8988T (cell line): ENCODE data around the gene CD6.
A peak's percentile ranks its signal among the peaks of the same experiment; 100 is the strongest.

Experiments used
- DNase-seq: peaks from one replicate; pipeline ENCODE4 v3.0.0; 2011

CD6 gene

DNA sequence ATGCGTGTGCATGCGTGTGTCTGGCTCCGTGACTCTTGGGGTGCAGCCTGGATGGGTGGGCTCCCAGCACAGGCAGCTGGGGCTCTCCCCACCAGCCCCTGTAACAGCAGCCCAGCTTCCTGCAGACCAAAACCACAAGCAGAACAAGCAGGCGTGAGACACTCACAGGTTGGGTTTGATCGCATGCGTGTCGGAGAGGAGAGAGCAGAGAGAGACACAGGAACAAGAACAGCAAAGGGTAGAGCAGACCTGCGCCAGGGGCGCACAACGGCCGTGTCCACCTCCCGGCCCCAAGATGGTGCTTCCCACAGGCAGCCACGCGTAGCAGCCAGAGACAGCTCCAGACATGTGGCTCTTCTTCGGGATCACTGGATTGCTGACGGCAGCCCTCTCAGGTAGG, at the start of gene CD6:
Gene CD6 (plus strand): TSS at position 161 of the 400 bp plus-strand sequence. CDS start 186 bp downstream, at position 347.
- no peak for DNase-seq

GRCh38 chr11:60921777-60922335, 49.6 kb upstream of the CD6 start:
- no peak for DNase-seq

- DNase-seq: no peak
Measured at GRCh38 chr11:60922906-60923305, 48.6 kb upstream of the CD6 start.

DNA sequence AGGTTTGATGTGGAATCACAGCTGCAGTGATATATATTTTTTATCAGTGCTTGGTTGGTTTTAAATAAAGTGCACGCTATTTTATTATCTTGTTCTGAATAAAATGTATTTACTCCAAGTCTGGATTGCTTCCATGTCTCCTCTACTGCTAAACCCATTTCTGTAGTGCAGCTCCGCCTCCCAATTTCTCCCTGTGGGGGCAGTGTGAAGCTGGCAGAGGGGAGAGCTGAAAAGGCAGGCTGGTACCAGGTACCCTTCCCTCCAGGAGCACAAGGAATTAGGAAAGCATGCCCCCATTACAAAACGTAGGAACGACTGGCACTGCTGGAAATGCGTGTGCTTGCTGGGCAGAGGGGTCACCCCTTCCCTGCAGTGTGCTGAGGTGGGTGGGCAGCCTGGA, 48.2 kb upstream of the CD6 start:
- DNase-seq: peak; percentile 85

- no peak for DNase-seq
Measured at GRCh38 chr11:60923800-60924109, 47.7 kb upstream of the CD6 start.

DNA sequence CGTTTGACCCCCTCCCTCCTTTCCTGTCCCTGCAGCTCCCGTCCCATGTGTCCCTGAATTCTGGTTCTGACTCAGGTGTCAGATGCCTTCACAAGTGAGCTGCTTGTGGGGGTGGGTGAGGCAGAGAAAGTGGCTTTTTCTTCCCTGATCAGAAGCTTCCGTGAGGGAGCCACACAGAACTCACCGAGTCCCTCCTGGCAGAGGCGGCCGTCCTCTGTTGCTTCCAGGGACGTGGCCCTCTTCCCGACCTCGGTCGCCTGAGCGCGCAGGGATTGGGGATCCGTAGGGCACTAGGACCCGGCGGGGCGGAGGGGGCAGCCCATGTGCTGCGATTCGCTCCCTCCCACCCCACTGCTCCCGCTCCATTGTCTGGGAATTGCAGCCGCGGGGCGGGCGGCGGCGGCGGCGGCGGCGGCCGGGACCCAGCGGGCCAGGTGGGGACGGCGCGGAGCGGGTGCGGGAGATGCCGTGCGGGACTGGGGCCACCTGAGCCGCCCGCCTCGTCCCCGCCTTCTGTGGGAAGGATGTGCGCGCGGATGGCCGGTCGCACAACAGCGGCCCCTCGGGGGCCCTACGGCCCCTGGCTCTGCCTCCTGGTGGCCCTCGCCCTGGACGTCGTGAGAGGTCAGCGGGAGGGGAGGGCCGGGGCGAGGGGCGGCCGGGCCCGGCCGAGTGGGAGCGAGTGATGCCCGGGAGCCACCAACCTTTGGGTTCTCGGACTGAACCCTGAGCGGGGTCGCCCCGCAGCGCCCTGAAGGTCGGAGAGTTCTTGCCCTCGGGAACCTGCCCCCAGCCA, 47.2 kb upstream of the CD6 start, which contains the start of gene TMEM132A:
Gene TMEM132A (plus strand): TSS at position 351 of the 796 bp plus-strand sequence. CDS start 174 bp downstream, at position 525.
- DNase-seq: peak; percentile 100

DNA sequence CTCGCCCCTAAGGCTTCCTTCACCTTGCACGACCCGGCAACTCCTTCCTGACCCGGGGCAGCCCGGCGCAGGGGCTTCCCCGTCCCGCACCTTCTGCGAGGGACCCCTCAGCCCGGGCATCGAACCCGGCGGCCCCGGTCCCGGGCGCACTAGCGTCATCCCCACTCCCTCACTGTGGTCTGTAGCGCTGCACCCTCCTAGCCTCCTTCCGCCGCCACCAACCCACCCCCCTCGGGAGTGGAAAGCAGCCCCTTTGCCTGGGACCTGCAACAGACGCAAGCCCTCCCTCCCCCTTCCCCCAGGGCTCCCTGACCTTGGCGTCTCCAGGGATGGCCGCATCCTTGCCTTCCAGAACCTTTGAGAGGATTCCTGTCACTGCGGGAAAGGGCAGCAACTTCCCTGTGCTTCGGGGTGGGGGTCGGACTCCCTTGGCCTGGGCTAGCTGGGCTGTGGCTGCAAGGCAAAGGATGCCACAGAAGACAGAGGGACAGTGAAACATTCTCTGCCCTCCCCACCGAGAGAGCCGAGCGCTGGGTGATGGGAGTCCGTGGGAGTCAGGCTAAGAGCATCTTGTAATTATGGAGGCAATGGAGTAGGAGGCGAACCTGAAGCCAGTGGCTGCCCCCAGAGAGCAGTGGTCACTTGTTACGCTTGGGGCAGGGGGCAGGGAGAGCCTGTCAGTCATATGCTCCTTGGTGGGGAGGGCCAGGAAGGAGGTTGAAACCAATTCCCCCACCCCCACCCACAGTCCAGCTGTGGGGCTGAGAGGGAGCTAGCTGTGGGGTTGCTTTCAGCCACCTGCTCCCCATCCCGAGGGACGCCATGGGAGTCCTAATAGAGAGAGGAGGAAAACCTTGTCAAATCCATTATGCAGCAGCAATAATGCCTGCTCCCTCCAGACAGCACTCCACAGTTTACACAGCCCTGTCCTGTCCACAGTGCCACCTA, 46.3 kb upstream of the CD6 start:
- DNase-seq: peak; percentile 74

- peak; percentile 88 for DNase-seq
Measured at GRCh38 chr11:60925868-60926267, 45.6 kb upstream of the CD6 start.

DNA sequence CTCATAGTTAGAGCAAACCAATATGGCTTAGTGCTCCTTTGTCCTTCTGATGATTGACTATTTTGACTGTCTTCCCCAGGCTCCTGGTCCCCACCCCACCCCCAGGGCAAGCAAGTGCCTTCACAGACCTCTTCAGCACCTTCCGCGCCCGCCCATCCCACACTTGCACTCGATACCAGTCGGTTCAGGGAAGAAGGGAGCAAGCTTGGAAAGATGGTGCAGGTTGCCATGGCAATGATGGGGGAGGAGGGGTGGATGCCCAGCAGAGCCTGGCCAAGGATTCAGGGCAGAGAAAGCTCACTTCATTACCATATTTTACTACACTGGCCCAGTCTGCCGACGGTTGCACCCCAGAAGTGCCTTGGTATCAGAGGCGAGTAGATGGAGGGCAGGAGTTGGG, 45.0 kb upstream of the CD6 start:
- no peak for DNase-seq

DNA sequence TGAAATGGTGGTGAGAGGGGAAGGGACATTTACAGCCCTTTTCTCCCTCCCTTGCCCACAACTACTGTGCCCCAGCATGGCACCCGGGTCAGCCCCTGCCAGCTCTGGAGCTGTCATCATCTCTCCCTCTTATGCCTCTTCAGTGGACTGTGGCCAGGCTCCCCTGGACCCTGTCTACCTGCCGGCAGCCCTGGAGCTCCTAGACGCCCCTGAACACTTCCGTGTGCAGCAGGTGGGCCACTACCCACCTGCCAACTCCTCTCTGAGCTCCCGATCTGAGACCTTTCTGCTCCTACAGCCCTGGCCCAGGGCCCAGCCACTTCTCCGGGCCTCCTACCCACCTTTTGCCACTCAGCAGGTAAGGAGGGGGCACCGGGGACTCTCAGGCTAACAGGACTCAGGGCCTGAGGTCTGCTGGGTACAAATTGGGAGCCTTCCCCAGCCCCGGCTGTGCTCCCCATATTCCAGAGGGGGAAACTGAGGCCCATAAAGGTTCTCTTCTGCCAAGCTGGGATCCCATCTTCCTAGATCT, 44.4 kb upstream of the CD6 start:
- no peak for DNase-seq

DNA sequence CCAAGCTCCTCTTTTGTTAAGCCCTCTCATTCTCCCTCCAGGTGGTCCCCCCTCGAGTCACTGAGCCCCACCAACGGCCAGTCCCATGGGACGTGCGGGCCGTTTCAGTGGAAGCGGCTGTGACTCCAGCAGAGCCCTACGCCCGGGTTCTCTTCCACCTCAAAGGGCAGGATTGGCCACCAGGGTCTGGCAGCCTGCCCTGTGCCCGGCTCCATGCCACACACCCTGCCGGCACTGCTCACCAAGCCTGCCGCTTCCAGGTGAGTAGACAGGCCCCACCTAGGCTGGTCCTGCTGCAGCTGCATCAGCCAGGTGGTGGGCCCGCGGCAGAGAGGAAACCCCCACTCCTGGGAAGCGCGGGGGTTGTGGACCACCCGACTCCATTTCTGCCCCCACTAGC, 43.9 kb upstream of the CD6 start:
- DNase-seq: no peak

- DNase-seq: no peak
Measured at GRCh38 chr11:60928563-60929001, 42.9 kb upstream of the CD6 start.

- DNase-seq: no peak
Measured at GRCh38 chr11:60929764-60930163, 41.7 kb upstream of the CD6 start.

DNA sequence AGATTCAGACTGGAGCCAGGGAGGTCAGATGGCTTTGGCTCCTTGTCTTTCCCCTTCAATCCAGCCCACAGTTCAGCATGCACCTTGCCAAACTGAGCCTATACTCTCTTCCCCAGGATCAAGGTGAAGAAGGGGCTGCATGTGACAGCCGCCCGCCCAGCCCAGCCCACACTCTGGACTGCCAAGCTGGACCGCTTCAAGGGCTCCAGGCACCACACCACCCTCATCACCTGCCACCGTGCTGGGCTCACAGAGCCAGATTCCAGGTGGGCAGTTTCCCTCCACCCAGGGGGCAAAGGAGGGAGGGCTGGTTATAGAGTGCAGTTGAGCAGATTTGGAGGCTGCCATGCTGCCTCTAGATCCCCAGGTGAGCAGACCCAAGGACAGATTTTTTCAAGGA, 41.1 kb upstream of the CD6 start:
- DNase-seq: no peak

DNA sequence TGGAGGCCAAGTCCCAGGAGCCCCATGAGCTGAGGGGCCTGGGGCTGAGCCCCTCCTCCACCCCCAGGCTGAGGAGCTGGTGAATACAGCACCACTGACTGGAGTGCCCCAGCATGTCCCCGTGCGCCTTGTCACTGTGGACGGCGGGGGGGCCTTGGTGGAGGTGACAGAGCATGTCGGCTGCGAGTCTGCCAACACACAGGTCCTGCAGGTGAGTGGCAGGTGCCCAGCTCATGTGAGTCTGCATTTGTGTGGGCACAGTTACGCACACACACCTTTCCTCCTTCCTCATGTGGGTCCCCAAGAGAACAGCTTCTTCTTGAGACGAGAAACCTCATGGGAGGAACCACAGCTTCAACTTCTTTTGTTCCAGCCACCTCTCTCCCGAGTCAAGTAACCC, 39.6 kb upstream of the CD6 start:
- DNase-seq: no peak

- DNase-seq: no peak
Measured at GRCh38 chr11:60932605-60933356, 38.7 kb upstream of the CD6 start.

DNA sequence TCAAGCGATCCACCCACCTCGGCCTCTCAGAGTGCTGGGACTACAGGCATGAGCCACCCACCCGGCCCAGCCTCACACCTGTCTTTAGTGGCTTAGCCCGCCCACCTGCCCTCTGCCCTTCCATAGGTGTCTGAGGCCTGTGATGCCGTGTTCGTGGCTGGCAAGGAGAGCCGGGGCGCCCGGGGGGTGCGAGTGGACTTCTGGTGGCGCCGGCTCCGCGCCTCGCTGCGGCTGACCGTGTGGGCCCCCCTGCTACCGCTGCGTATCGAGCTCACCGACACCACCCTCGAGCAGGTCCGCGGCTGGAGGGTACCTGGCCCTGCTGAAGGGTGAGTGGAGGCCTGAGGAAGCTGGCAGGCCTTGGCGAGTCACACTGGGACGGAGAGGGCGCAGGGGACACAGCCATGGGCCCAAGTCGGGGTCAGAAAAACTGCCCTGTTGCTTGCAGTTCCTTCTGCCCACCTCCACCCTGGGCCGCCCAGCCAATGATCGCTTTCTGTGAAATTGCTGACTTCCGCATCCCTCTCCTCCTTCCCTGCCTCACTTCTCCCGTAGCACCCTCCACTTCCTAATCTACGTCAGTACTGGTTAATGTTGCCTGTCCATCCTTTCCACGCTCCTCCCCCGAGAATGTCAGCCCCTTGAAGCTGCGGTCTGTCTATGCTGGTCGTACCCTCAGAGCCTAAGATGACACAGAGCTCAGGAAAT, 37.9 kb upstream of the CD6 start:
- DNase-seq: no peak

DNA sequence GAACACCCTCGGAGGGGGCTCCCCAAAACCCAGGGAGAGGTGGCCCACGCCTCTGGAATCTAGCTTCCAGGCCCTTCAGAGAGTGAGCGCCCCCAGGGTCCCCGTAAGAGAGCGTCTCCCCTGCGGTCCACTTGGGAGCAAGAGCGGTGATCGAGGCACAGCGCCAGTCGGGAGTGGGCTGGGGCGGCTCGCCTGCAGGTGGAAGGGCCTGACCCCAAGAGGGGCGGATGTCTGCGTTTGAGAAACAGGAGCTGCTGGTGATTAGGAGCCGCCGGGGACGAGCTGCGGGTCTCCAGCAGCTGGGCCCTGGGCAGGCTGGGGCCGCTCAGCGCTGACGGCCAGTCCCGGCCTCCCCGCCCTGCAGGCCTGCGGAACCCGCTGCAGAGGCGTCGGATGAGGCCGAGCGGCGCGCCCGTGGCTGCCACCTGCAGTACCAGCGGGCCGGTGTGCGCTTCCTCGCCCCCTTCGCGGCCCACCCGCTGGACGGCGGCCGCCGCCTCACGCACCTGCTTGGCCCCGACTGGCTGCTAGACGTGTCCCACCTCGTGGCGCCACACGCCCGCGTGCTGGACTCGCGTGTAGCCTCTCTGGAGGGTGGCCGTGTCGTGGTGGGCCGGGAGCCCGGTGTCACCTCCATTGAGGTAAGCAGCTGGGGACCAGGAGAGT, 37.2 kb upstream of the CD6 start:
- no peak for DNase-seq

DNA sequence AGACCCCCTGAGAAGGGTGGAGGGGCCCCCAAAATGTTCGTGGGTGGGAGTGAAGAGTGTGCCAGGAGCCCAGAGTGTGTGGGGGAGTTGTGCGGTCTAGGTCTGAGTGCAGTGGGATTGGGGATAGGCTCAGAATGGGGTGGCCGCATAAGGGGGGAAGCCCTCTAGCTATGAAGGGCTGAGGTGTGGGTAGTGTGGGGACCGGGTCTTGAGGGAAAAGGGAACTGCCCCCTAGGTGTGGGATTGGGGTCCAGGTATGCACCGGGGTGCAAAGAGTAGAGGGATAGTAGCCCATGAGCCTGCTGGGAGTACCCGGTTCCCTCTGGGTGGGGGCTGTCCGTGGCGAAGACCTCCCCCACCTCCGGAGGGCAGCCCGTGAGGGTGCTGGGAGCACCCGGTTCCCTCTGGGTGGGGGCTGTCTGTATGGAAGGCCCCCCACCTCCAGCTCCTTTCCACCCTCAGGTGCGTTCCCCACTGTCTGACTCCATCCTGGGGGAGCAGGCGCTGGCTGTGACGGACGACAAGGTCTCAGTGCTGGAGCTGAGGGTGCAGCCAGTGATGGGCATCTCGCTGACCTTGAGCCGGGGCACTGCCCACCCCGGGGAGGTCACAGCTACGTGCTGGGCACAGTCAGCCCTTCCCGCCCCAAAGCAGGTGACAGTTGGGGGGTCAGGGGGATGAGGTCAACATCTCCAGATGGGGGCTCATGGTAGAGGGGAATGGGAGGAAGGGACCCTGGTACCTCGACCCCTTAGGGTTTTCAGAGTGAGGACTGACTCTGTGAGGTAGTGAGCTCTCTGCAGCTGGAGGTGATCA, 36.5 kb upstream of the CD6 start:
- DNase-seq: no peak

- no peak for DNase-seq
Measured at GRCh38 chr11:60935676-60936442, 35.6 kb upstream of the CD6 start.
